NCI-H1436 (cell line): ENCODE measurements around the gene INHA.

Experiments used
- DNase-seq: peaks from one replicate; lab custom pipeline; 2025; lab: John Stamatoyannopoulos, UW

INHA gene

GRCh38 chr2:219612577-219613286 lies 40.6 kb downstream of the INHA start:
- DNase-seq, result no peak

GRCh38 chr2:219613461-219614070 lies 41.5 kb downstream of the INHA start:
- DNase-seq, result no peak

GRCh38 chr2:219614076-219614860 lies 42.2 kb downstream of the INHA start:
- DNase-seq, result no peak

GRCh38 chr2:219615036-219615435 lies 42.9 kb downstream of the INHA start:
- no peak for DNase-seq

- DNase-seq, result no peak
Observed at GRCh38 chr2:219615894-219616293, 43.8 kb downstream of the INHA start.

GRCh38 chr2:219616550-219616949 lies 44.4 kb downstream of the INHA start:
- no peak for DNase-seq

- DNase-seq, result no peak
Observed at GRCh38 chr2:219618733-219619122, 46.6 kb downstream of the INHA start.

GRCh38 chr2:219619235-219619634 lies 47.1 kb downstream of the INHA start:
- no peak for DNase-seq

- DNase-seq, result no peak
Observed at GRCh38 chr2:219620546-219620945, 48.4 kb downstream of the INHA start.

- no peak for DNase-seq
Observed at GRCh38 chr2:219621935-219622334, 49.8 kb downstream of the INHA start.

- DNase-seq, result no peak
Observed at GRCh38 chr2:219622472-219622871, 50.4 kb downstream of the INHA start.

GRCh38 chr2:219624565-219624964 lies 52.5 kb downstream of the INHA start:
- no peak for DNase-seq

- no peak for DNase-seq
Observed at GRCh38 chr2:219625179-219625578, 53.1 kb downstream of the INHA start.
